ENCODE measurements around the gene ACLY.

The ACLY gene

GRCh38 chr17:41918314-41919164, at the start of gene ACLY:
Gene ACLY (minus strand): TSS chr17:41918951. CDS start chr17:41913873, 5,078 bp downstream.
- DNase-seq (ENCODE audit: extremely low read depth in 1 of 2, low read depth in 1 of 2): peak; percentile 74 to 90

- DNase-seq (ENCODE audit: extremely low read depth in 1 of 2, low read depth in 1 of 2): no peak
Measured at GRCh38 chr17:41967921-41968578, 49.3 kb upstream of the ACLY start.

- no peak for DNase-seq (ENCODE audit: extremely low read depth in 1 of 2, low read depth in 1 of 2)
Measured at GRCh38 chr17:41967141-41967920, 48.6 kb upstream of the ACLY start.

- DNase-seq (ENCODE audit: extremely low read depth in 1 of 2, low read depth in 1 of 2): peak; percentile 67 to 91
Measured at GRCh38 chr17:41966463-41967140, 47.9 kb upstream of the ACLY start, which contains the start of gene CNP. Gene CNP (plus strand): TSS chr17:41966795. CDS start chr17:41966885, 90 bp downstream.

GRCh38 chr17:41965694-41966462, 47.1 kb upstream of the ACLY start:
- peak; percentile 33 to 34 for DNase-seq (ENCODE audit: extremely low read depth in 1 of 2, low read depth in 1 of 2)

GRCh38 chr17:41962768-41963434, 44.1 kb upstream of the ACLY start:
- DNase-seq (ENCODE audit: extremely low read depth in 1 of 2, low read depth in 1 of 2): peak; percentile 24 to 56

- no peak for DNase-seq (ENCODE audit: extremely low read depth in 1 of 2, low read depth in 1 of 2)
Measured at GRCh38 chr17:41962111-41962510, 43.4 kb upstream of the ACLY start.

GRCh38 chr17:41959336-41960095, 40.8 kb upstream of the ACLY start:
- DNase-seq (ENCODE audit: extremely low read depth in 1 of 2, low read depth in 1 of 2): no peak

- DNase-seq (ENCODE audit: extremely low read depth in 1 of 2, low read depth in 1 of 2): no peak
Measured at GRCh38 chr17:41959030-41959335, 40.2 kb upstream of the ACLY start.

- DNase-seq (ENCODE audit: extremely low read depth in 1 of 2, low read depth in 1 of 2): no peak
Measured at GRCh38 chr17:41957869-41958439, 39.2 kb upstream of the ACLY start.

- DNase-seq (ENCODE audit: extremely low read depth in 1 of 2, low read depth in 1 of 2): no peak
Measured at GRCh38 chr17:41957031-41957868, 38.5 kb upstream of the ACLY start.

- DNase-seq (ENCODE audit: extremely low read depth in 1 of 2, low read depth in 1 of 2): no peak
Measured at GRCh38 chr17:41956522-41956921, 37.8 kb upstream of the ACLY start.

GRCh38 chr17:41948762-41949460, 30.2 kb upstream of the ACLY start:
- no peak for DNase-seq (ENCODE audit: extremely low read depth in 1 of 2, low read depth in 1 of 2)

GRCh38 chr17:41944943-41945342, 26.2 kb upstream of the ACLY start:
- no peak for DNase-seq (ENCODE audit: extremely low read depth in 1 of 2, low read depth in 1 of 2)

GRCh38 chr17:41943492-41943891, 24.7 kb upstream of the ACLY start:
- no peak for DNase-seq (ENCODE audit: extremely low read depth in 1 of 2, low read depth in 1 of 2)

- no peak for DNase-seq (ENCODE audit: extremely low read depth in 1 of 2, low read depth in 1 of 2)
Measured at GRCh38 chr17:41942626-41943373, 24.0 kb upstream of the ACLY start.

Measured in activated CD8-positive, alpha-beta memory T cell treated with anti-CD3 and anti-CD28 coated beads for 1 hour (primary cell).